Body of pancreas (tissue), 4 donors: Measurements from ENCODE around the gene MED13L. TPM values are rescaled to one million over a fixed set of nuclear protein-coding genes. Genes with fewer than 3 reads are reported as not detected.
A peak's percentile ranks its signal among the peaks of the same experiment; 100 is the strongest.

Source experiments
- ATAC-seq: fragments of 150-250 bp; one replicate; pipeline ENCODE4 v1.9.1; 2016
- DNase-seq, 4 donors: peaks; one replicate each; pipeline ENCODE4 v3.0.0-alpha.2; 2019
- H3K27ac ChIP-seq, 4 donors: fragments of 200-600 bp; sonication (generic); 1 replicate in 3 of 4; 2 replicates in 1 of 4; pipeline versions ENCODE4 v1.5.1 to v1.6.1; 2016 to 2019; ENCODE audit warnings: mild to moderate bottlenecking in 1 of 4, mixed read lengths in 1 of 4, moderate library complexity in 1 of 4
- H3K27me3 ChIP-seq, 2 donors: fragments of 200-600 bp; sonication (generic); one replicate each; pipeline ENCODE4 v1.6.0; 2016; ENCODE audit warnings: mild to moderate bottlenecking in 1 of 2
- H3K36me3 ChIP-seq, 2 donors: fragments of 200-600 bp; sonication (generic); replicated peaks in 1 of 2; 2 replicates each; pipeline ENCODE4 v1.5.1; 2016; ENCODE audit warnings: low read depth in 2 of 2; ENCODE audit not compliant: insufficient read depth in 1 of 2
- H3K4me1 ChIP-seq: fragments of 200-600 bp; sonication (generic); one replicate; pipeline ENCODE4 v1.6.0; 2016
- H3K4me3 ChIP-seq, 2 donors: fragments of 200-600 bp; sonication (generic); 1 replicate in 1 of 2; 2 replicates in 1 of 2; pipeline ENCODE4 v1.5.1; 2016 to 2019
- H3K9me3 ChIP-seq, 3 donors: fragments of 200-600 bp; sonication (generic); 1 replicate in 2 of 3; 2 replicates in 1 of 3; pipeline ENCODE4 v1.5.1; 2016
- POLR2A ChIP-seq, 3 donors: fragments of 450-650 bp; IDR thresholded peaks; one replicate each; pipeline ENCODE4 v1.6.1; 2016; ENCODE audit warnings: antibody characterized with exemption in 3 of 3, mild to moderate bottlenecking in 2 of 3
- WGBS, 2 donors: methylation state at CpG; one replicate each; pipeline ENCODE4 v1.1.5; 2017; 5-methylcytosine and 5-hydroxymethylcytosine counted together
- intact Hi-C: fragments of 100-400 bp; cut with DNase I; formaldehyde crosslinking; loops from one replicate; pipeline ENCODE4 v1.15.1; 2023
- total RNA-seq, 2 donors: library from RNA; depleted of rRNA; stranded (reverse); fragments of >200 nt; gene quantifications; one replicate each; pipeline ENCODE4 v1.1.0, GENCODE V29; 2016
- TF ChIP-seq, protein P1 (sequence below), 7 experiments: fragments of 450-650 bp in 4 of 7; fragments of 200-600 bp in 3 of 7; sonication (generic) in 3 of 7; IDR thresholded peaks; one replicate each; pipeline ENCODE4 v1.5.1; 2016 to 2019; ENCODE audit warnings: antibody characterized with exemption in 7 of 7

The MED13L gene
- total RNA-seq, 2 donors from 2014 or later = 65.9 to 72.6 TPM

DNA sequence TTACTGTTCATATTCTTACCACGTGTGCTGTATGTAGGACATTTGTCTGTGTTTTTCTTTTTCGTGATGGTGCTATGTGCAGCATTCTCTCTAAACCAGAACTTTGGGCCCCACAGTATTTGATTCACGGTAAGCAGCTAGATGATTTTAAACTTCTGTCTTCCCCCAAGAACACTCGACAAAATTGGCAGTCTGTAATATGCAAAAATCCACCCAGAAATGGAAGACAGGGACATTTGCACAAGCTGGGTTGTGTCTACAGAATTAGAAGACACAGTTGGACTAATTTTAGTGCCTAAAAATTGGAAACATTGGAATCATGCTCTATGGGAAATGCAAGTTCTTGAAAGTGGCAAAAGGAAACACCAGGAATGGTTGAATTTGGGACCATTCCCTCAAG, 24.1 kb upstream of the MED13L start:
- H3K27ac ChIP-seq = no peak overlapping the region
- TF ChIP-seq POLR2A (IDR thresholded peaks at IDR 0.05) = no peak
- TF ChIP-seq, protein P1, sequence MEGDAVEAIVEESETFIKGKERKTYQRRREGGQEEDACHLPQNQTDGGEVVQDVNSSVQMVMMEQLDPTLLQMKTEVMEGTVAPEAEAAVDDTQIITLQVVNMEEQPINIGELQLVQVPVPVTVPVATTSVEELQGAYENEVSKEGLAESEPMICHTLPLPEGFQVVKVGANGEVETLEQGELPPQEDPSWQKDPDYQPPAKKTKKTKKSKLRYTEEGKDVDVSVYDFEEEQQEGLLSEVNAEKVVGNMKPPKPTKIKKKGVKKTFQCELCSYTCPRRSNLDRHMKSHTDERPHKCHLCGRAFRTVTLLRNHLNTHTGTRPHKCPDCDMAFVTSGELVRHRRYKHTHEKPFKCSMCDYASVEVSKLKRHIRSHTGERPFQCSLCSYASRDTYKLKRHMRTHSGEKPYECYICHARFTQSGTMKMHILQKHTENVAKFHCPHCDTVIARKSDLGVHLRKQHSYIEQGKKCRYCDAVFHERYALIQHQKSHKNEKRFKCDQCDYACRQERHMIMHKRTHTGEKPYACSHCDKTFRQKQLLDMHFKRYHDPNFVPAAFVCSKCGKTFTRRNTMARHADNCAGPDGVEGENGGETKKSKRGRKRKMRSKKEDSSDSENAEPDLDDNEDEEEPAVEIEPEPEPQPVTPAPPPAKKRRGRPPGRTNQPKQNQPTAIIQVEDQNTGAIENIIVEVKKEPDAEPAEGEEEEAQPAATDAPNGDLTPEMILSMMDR (IDR thresholded peaks at IDR 0.05) = no peak
- DNase-seq (no peak), ATAC-seq (no peak)
- no peaks in the 10 kb centered on the region for H3K36me3 ChIP-seq
- WGBS, 2 donors = 76 to 87% methylated on average over 4 of the region's 4 CpGs
- intact Hi-C loops = no loop called here
- no peaks in the 10 kb centered on the region for H3K27me3 ChIP-seq
- H3K4me1 ChIP-seq = peaks cover 12% of the 10 kb centered on the region
- no peaks in the 10 kb centered on the region for H3K9me3 ChIP-seq
- H3K4me3 ChIP-seq = no peak overlapping the region

DNA sequence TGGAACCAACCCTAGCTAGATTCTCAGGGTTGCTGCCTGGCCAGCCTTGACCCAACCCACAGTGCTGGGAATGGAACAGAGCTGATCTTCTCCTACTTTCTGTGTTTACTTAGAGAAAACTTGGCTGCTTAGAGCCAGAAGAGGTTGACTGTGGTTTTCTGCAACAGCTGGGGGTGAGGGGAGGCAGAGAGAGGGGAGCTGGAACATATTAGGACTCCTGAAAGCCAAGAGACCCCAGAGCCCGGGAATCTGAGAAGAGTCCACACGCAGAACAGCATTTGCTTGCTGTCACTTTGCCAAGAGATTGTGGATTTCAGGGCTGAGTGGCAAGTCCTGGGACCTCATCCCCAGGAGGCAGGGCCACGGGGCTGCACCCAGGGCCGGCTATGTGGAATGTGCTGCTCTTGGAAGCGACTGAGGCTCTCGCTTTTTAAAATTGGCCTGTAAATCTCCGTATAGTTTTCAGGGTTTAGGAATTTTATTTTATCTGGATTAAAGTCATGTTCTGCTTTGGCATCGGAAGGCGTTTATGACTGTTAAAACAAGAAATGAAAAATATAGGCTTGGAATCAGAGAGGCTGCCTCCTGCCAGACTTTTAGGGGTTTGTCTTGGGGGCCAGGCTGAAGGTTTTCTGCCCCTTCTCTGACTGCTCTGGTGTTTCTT, 22.3 kb upstream of the MED13L start:
- intact Hi-C loops = no loop called here
- peak overlapping the region in 3 of 4 donors; percentile 7 to 17 (median 9) for H3K27ac ChIP-seq
- 47 to 51% methylated on average over 9 of the region's 9 CpGs for WGBS, 2 donors

DNA sequence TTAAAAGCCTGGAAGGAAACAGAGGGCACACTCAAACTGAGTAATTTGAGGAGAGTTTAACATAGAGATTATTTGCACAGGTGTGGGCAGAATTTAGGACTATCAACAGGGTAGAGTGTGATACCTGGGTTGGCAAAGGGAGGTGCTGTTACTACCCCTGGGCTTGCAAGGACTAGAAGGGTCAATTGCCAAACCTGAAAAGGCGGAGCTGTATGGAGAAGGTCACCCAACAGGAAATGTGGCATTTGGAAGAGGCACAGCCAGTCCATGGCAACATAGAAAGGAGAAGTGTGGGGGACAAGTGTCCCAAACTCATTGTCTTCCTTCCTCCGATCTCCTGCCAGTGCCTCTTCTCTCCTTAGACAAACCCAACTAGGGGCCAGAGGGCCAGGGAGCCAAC, 21.6 kb upstream of the MED13L start:
- 38 to 49% methylated on average over 2 of the region's 2 CpGs for WGBS, 2 donors
- TF ChIP-seq, protein P1 (IDR thresholded peaks at IDR 0.05) = peak in 2 of 7 experiments; percentile 37 to 45
- TF ChIP-seq POLR2A (IDR thresholded peaks at IDR 0.05) = no peak
- ATAC-seq (peak; percentile 69), DNase-seq (peak in 3 of 4 donors; percentile 21 to 78 (median 57))
- Histone ChIP-seq H3K4me3 (no peak overlapping the region), H3K9me3 (no peaks in the 10 kb centered on the region), H3K36me3 (no peaks in the 10 kb centered on the region), H3K27ac (peak overlapping the region in 2 of 4 donors; percentile 7 to 9), H3K27me3 (no peaks in the 10 kb centered on the region), H3K4me1 (peaks cover 12% of the 10 kb centered on the region)
- intact Hi-C loops = no loop called here

More for the DNA sequence above, 22.3 kb upstream of the MED13L start:
- peak in 2 of 4 donors; percentile 28 to 31 for DNase-seq
- no peaks in the 10 kb centered on the region for H3K9me3 ChIP-seq
- H3K27me3 ChIP-seq = no peaks in the 10 kb centered on the region
- peak; percentile 27 for ATAC-seq
- no peak overlapping the region for H3K4me3 ChIP-seq
- no peak for TF ChIP-seq POLR2A (IDR thresholded peaks at IDR 0.05)
- TF ChIP-seq, protein P1 (IDR thresholded peaks at IDR 0.05) = no peak
- no peaks in the 10 kb centered on the region for H3K36me3 ChIP-seq
- H3K4me1 ChIP-seq = peaks cover 12% of the 10 kb centered on the region

DNA sequence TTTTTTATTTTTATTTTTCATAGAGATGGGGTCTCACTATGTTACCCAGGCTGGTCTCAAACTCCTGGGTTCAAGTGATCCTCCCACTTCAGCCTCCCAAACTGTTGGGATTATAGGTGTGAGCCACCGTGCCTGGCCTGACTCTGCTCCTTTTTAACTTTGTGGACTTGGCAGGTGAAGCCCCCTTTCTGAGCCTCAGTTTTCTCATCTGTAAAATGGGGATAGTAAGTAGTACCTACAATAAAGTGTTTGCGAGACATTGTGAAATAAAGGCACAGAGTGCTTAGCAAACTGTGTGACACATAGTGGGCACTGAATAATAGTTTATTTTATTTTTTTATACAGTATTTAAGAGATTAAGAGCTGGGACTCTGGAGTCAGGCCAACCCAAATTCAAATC, 21.1 kb upstream of the MED13L start:
- ATAC-seq = no peak
- Histone ChIP-seq H3K36me3 (no peaks in the 10 kb centered on the region), H3K9me3 (no peaks in the 10 kb centered on the region), H3K27me3 (no peaks in the 10 kb centered on the region), H3K4me1 (peaks cover 12% of the 10 kb centered on the region), H3K27ac (peak overlapping the region in 1 of 4 donors; percentile 7), H3K4me3 (no peak overlapping the region)
- TF ChIP-seq POLR2A (IDR thresholded peaks at IDR 0.05) = no peak
- DNase-seq = no peak
- 68 to 73% methylated on average over 2 of the region's 2 CpGs for WGBS, 2 donors
- intact Hi-C loops = no loop called here

DNA sequence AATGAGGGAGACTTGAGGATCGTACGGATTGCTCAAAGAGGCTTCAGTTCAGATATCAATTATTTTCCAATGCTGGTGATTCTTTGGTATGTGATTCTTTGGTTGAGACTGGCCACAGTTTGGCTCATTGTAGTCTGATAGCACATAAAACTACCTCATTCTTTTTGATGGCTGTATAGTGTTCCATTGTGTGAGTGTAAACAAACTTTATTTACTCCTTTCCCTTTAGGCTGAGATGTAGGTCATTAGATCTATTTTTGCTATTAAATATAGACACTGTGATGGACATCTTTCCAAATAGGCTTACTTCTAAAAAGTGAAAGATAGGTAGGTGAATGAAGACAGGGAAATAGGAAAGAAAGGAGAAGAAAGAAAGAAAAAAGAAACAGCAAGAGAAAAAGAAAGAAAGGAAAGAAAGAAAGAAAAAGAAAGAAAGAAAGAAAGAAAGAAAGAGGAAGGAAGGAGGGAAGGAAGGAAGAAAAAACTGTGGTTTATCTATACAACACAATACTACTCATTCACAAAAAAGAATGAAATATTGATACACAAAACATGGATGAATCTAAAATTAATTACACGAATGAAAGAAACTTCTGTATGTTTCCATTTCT, 19.8 kb upstream of the MED13L start:
- DNase-seq (no peak), ATAC-seq (no peak)
- H3K27me3 ChIP-seq = no peaks in the 10 kb centered on the region
- no peaks in the 10 kb centered on the region for H3K36me3 ChIP-seq
- H3K27ac ChIP-seq = no peak overlapping the region
- no peak overlapping the region for H3K4me3 ChIP-seq
- WGBS, 2 donors = 90 to 94% methylated on average over 3 of the region's 3 CpGs
- TF ChIP-seq, protein P1 (IDR thresholded peaks at IDR 0.05) = no peak
- TF ChIP-seq POLR2A (IDR thresholded peaks at IDR 0.05) = no peak
- peaks cover 12% of the 10 kb centered on the region for H3K4me1 ChIP-seq
- H3K9me3 ChIP-seq = no peaks in the 10 kb centered on the region
- intact Hi-C loops = no loop called here
